ENCODE results near the gene EPHA10.

Gene EPHA10

GRCh38 chr1:37725851-37726613 is 38.9 kb downstream of the EPHA10 start:
- no peak for DNase-seq (ENCODE audit: low read depth)
- no peak overlapping the region for H3K4me3 ChIP-seq (ENCODE audit: control insufficient read depth, low read depth, low read length)
- no peak for TF ChIP-seq CTCF (IDR thresholded peaks at IDR 0.05; ENCODE audit: control insufficient read depth, insufficient read depth, low read depth, low read length, missing control alignments)

GRCh38 chr1:37724575-37724974 is 40.3 kb downstream of the EPHA10 start:
- no peak for TF ChIP-seq CTCF (IDR thresholded peaks at IDR 0.05; ENCODE audit: control insufficient read depth, insufficient read depth, low read depth, low read length, missing control alignments)
- DNase-seq (ENCODE audit: low read depth) = no peak
- H3K4me3 ChIP-seq (ENCODE audit: control insufficient read depth, low read depth, low read length) = no peak overlapping the region

- no peak for TF ChIP-seq CTCF (IDR thresholded peaks at IDR 0.05; ENCODE audit: control insufficient read depth, insufficient read depth, low read depth, low read length, missing control alignments)
- DNase-seq (ENCODE audit: low read depth) = no peak
- no peak overlapping the region for H3K4me3 ChIP-seq (ENCODE audit: control insufficient read depth, low read depth, low read length)
Observed at GRCh38 chr1:37723390-37724078, 41.4 kb downstream of the EPHA10 start.

- no peak for DNase-seq (ENCODE audit: low read depth)
- no peak overlapping the region for H3K4me3 ChIP-seq (ENCODE audit: control insufficient read depth, low read depth, low read length)
- no peak for TF ChIP-seq CTCF (IDR thresholded peaks at IDR 0.05; ENCODE audit: control insufficient read depth, insufficient read depth, low read depth, low read length, missing control alignments)
Observed at GRCh38 chr1:37723072-37723389, 41.9 kb downstream of the EPHA10 start.

GRCh38 chr1:37722181-37723071 is 42.5 kb downstream of the EPHA10 start:
- no peak for DNase-seq (ENCODE audit: low read depth)
- TF ChIP-seq CTCF (IDR thresholded peaks at IDR 0.05; ENCODE audit: control insufficient read depth, insufficient read depth, low read depth, low read length, missing control alignments) = no peak
- no peak overlapping the region for H3K4me3 ChIP-seq (ENCODE audit: control insufficient read depth, low read depth, low read length)

- no peak for TF ChIP-seq CTCF (IDR thresholded peaks at IDR 0.05; ENCODE audit: control insufficient read depth, insufficient read depth, low read depth, low read length, missing control alignments)
- no peak for DNase-seq (ENCODE audit: low read depth)
Observed at GRCh38 chr1:37721565-37721964, 43.4 kb downstream of the EPHA10 start.

More at GRCh38 chr1:37721565-37721964, 43.4 kb downstream of the EPHA10 start:
- H3K4me3 ChIP-seq (ENCODE audit: control insufficient read depth, low read depth, low read length) = no peak overlapping the region
